Right hindlimb (tissue), 1 donor: Measurements from ENCODE around the gene FRMPD4.
A peak's percentile ranks its signal among the peaks of the same experiment; 100 is the strongest.
"Not testable (repeated sequence)": the region's sequence is repeated elsewhere in the genome, so short reads cannot be mapped to it uniquely, and the experiment has no call there.

Experiments
- DNase-seq: peaks from one replicate; pipeline ENCODE4 v3.0.0-alpha.2; 2018

Gene FRMPD4

DNA sequence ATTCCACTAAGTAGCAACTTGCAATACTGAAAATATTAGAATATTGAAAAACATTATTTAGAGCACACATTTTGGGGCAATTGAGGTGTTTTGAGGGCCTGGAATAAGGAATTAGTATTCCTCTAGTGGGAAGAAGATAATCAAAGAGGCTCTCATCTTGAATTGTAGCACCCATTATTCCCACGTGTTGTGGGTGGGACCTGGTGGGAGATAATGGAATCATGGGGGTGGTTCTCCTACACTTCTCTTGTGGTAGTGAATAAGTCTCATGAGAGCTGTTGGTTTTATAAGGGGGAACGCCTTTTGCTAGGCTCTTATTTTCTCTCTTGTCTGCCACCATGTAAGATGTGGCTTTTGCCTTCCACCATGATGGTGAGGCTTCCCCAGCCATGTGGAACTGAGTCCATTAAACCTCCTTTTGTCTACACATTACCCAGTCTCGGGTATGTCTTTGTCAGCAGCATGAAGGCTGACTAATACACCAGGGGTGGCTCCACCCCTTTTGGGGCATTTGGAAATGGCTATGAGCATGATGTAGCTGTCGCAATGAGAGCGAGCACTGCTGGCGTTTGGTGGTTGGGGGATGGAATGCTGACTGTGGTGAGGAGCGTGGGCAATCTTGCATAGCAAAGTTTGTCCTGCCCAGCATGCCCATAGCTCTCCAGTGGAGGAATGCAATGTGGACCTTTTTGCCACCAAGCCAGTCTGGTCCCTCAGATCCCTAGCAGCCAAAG lies 308.2 kb downstream of the FRMPD4 start:
- DNase-seq, result no peak

DNA sequence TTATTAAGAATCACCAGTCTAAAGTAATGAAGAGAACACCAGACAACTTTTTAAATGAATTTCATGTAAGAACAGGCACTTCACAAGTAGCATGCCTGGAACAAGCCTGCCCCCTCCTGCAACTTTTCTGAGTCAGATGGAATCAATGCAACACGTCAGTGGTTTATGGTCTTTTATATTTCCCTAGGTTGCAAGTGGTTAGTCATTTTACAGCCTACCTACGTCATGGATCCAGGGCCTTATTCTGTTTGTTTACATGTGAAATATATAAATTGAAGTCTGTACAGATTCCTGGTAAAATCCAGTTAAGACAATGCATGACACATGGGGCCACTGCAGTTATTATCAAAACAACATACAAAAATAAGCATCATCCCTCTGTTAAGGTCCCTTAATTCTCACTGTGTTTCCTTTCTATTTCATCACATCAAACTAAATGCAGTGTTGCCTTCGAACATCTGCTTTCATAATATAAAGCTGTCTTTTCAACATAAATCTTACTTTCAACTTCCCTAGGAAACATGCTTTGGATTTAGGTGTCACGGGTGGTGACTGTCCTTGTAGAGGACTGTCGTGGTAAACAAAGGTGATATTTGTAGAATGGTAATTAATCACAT lies 309.3 kb downstream of the FRMPD4 start:
- peak; percentile 23 for DNase-seq

DNA sequence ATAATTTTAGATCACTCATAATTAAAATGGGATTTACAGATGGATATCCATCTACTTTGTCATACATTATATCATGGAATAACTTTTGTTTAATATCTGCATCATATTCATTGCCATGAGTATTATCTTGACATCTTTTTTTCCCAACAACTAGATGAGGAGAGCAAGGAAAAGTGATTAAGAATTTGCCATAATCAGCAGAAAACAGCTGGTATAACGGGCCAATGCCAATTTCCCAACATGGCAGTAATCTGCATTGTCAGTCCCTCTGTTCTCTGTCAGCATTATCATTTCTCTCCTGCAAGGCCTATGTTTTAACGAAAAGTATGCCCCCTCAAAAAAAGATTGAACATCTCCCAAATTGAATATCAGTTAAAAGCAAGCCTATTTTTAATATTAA lies 314.0 kb downstream of the FRMPD4 start:
- no peak for DNase-seq

DNA sequence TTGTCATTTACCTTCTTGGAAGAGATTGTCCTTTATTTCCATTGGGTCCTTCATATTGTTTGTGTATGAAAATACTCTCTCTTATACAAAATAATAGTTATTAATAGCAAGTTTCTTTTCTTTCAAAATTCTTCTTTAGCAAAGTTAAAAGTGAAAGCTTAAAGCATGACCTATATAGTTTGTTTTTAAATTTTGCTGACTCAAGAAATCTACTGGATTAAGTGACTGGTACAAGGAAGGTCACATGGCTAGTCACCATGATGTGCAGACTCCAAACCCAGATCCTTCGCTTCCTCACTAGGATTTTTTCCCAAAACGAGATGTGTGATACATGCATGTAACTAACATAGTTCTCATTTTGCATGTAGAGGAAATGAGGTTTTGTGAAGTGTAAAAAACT lies 322.7 kb downstream of the FRMPD4 start:
- no peak for DNase-seq

DNA sequence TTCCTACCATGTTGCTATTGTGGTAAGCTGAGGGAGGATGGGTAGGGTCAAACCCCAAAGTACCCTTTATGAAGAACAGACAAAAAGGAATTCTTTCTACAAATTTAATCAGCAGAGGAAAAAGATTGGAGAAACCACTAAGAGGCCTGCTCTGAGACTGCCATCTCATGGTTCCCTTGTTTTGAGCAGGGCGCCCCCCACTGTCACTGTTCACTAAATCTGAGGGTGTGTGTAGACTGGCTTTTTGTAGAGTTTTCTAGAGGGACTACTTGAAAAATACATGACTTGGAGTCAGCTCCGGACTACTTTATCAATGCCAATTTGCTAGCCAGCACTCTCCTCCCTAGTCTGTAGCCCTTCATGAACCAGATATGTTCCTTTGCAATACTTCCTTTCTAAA lies 324.8 kb downstream of the FRMPD4 start:
- no peak for DNase-seq

DNA sequence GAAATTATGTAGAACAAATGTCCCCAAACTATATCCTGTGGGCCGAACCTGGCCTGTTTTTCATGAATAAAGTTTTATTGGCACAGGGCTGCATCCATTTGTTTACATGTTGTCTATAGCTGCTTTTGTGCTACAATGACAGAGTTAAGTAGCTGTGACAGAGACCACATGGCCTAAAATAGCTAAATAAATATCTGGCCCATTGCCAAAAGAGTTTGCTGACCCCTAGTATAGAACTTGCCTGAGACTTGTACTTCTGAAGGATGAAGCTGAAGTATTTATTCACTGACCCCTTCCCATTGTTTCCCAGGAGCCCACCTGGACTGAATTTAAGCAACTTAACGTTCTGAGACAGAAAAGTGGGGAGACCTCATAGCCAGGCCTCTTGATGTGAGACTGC lies 325.6 kb downstream of the FRMPD4 start:
- DNase-seq, result no peak

DNA sequence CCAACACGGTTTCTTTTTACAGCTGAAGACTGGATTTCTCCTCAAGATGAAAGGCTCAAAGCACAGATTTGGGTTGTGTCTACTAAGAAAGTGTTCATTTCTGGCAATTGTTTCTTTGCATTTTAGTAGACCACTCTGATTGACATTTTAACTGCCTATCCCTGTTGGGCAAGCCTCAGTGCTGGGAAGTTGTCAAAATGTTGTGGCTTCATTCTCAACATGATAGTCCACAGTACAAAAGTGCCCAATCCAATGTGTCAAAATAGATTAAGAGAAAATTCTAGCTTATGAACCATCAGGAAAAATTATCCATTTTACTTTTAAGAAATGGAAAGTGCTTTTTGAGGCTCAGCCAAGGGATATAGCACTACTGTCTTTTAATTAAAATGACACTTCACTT lies 329.0 kb downstream of the FRMPD4 start:
- no peak for DNase-seq

DNA sequence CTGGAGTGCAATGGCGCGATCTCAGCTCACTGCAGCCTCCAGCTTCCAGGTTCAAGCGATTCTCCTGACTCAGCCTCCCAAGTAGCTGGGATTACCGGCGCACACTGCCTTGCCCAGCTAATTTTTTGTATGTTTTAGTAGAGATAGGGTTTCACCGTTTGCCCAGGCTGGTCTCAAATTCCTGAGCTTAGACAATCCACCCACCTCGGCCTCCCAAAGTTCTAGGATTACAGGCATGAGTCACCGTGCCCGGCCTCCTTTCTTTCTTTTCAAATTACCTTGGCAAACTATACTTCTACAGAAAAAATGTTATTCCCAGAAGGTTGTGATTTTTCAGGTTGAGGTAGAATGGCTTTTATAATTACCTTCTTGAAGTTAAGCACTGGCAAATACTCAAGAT lies 331.0 kb downstream of the FRMPD4 start:
- DNase-seq, result no peak

DNA sequence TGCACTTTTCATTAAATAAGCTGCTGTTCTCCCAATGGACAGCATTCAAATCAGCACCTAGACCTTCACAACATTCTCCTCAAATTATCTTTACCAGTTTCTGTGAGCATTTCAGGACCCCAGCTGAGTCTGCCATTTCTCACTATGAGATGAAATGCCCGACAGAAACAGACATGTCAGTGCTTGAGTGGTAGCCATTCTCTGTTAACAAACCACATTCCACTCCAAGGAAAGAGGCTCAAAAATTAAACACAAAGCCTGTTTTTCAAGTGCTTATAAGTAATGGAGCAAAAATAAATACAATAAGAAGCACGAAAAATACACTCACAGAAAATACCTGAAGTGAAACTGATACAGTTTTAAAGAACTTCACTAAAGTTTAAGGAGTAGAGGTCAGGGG lies 332.8 kb downstream of the FRMPD4 start:
- no peak for DNase-seq

DNA sequence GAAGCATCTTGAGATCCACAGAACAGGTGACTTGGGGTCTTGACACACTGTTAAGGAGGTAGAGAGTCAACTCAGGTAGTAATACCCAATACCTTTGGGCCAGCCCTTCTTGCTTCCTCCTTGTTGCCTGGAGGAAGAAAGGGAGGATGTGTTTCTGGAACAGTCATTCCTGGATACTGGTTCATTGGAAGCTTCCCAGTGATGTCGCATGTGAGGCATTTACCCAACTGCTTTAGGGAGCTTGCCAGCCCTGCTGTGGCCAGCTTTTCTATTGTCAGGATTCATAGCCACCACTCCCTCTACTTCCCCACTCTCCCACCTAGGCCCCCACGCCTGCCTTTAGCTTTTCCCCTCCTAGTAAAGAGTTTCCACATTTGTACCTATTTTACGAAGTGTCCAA lies 342.7 kb downstream of the FRMPD4 start:
- DNase-seq, result no peak

DNA sequence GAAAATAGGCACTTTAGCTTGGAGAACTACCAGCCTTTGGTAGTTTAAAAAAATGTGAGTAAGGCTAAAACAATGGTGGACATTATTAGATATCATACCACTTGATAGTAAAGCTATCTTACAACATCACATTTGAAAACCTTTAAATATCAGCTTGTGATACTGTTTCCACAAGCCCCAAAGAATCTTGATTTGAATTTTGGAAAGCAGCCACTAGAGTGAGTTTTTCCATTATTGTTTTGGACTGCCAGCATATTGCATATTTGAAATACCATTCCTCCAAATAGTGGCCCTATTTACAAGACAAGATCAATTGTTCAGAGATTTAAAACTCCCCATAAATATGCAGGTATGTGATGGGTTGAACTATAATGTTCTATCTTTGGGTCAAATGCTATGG lies 349.9 kb downstream of the FRMPD4 start:
- no peak for DNase-seq

DNA sequence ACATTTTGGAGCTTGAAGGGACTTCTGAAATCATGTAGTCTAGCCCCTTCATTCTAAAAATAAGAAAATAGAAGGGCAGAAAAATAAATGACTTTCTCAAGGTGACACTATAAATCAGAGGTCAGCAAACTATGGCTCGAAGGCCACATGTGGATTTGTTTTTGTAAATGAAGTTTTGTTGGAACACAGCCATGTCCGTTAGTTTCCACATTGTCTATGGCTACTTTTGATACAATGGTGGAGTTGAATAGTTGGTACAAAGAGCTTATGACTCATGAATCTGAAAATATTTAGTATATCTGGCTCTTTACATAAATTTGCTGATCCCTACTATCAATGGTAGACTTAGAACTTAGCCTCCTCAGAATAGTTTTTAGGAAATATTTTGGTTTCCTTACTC lies 350.5 kb downstream of the FRMPD4 start:
- no peak for DNase-seq

DNA sequence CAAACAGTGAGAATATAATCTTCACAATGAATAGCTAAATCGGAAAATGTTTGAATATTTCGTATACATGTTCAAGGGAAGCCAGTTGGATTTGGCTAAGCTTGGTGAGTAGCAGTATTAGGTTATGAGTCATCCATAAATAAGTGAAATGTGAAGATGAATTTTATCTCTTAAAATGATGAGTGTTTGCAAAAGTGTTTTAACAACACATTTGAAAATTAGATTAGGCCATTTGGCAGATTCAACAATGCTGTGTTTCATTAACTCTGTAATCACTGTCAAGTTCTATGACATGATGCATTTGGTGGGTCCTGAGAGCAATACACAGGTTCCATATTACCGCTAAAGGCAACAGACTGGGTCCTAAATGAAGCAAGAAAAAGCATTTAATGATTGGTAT lies 351.1 kb downstream of the FRMPD4 start:
- DNase-seq, result no peak

DNA sequence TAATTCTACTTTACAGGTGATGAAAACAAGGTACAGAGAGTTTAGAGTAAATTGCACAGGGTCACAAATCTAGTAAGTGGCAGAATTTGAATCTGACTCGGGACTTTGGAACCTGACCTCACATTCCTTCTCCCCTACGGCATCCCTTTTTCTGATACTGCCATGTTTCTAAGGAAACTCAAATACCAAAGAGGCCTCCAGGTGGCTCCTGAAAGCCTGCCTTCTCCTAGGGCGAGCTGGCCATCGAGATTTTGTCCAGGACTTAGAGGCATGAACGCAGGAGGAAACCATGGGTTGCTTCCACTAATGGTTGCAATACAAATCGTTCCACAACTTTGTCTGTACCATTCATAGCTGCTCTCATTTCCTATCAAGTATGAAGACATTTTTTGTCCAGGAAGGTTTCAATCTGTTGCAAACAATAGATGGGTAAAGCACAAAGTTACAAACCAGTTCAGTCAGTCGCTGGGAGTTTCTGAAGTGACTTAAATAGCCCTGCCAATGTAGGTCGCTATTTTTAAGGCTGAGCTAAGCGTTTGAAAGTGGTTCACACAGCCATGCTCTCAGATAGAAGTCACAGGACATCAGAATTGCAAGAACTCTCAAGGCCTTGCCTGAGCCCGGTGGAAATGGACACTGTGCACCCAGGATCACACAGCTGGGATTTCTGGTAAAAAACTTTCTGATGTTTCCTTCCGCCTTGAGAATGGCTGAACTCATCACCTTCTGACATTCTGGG lies 356.3 kb downstream of the FRMPD4 start:
- no peak for DNase-seq

DNA sequence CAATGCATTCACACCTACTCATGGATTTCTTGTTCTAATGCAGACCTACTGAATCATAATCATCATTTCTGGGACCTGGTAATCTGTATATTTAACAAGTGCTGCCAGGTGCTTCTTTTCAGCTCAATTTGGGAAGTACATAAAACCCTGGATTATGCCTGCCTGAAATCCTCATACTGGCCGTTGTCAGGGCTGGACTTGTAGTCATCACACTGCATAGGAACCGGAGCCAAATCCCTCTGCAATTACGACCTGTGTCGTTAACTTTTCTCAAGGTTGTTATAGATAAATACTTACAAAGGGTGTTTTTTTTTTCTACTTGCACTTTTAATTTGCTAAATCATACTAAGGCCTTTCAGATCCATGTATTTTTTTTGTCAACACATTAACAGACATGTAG lies 358.1 kb downstream of the FRMPD4 start:
- no peak for DNase-seq

DNA sequence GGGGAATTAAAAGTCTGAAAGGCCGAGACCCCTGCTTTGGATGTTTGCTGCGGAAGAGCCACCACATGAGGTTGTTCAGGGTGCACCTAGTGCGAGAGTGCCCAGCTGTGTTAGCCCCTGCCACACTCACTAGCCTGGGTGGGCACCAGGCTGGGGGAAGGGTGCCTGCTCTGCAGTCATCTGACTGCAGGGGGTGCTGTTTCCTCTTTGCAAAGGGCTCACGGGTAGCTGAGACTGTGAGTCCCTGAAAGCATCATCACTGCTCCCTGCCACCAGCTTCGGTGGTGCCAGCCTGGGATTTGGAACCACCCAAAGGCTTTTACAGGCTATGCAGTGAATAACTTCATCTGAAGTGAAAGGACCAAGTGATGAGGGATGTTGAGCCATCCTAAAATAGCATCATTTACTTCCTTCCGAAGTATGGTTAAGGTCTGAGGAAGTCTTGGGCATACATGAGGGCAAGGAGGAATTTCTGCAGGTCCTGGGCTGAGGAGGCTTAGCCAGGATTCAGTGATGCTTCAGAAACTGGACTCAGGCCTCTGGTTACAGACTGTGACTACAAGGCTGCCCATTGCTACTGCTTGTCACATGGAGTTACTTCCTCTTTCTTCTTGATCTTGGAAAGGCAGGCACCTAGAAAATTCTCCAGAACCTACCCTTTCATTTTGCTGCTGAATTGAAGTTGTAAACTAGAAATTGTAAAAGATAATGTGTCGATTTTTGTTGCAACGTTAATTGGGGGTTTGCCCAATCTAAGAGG lies 359.7 kb downstream of the FRMPD4 start:
- DNase-seq, result no peak

DNA sequence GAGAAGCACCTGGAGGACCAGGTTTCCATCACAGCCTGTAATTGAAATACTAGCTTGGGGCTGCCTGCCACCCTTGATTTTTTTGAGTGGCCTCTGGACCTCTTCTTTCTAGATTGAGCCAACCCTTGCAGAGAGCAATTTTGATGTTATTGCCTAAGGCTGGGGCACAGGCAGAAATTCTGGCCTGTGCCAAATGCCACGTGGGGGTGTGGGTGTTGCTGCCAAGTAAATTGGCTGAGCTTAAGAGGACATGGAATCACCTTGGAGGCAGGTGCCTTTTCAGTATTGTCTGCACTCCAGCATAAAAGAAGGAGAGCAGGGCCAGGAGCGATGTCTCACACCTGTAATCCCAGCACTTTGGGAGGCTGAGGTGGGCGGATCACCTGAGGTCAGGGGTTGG lies 366.9 kb downstream of the FRMPD4 start:
- no peak for DNase-seq

DNA sequence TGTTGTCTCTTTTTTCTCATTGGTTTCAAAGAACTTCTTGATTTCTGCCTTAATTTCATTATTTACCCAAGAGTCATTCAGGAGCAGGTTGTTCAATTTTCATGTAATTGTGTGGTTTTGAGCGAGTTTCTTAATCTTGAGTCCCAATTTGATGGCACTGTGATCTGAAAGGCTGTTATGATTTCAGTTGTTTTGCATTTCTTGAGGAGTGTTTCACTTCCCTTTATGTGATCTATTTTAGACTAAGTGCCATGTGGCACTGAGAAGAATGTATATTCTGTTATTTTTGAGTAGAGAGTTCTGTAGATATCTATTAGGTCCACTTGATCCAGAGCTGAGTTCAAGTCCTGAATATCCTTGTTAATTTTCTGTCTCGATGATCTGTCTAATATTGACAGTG lies 377.1 kb downstream of the FRMPD4 start:
- not testable (repeated sequence) for DNase-seq

DNA sequence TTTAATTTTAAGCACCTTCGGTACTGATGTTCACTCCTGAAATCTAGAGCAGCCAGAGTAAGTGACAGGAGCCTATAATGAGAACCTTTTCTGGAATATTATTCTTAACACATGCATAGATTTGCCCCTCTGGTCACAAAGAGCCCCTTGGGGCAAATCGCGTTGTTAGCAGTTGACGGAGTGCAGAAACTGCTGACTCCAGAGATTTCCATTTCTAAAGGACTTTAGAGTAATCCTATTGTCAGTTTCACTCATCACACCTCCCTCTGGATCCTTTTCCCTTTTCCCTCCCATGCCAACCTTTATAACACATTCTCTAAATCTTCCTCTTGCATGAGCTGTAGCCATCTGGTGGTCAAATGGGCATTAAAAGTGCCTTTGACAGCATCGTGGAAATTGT lies 388.0 kb downstream of the FRMPD4 start:
- DNase-seq, result no peak

DNA sequence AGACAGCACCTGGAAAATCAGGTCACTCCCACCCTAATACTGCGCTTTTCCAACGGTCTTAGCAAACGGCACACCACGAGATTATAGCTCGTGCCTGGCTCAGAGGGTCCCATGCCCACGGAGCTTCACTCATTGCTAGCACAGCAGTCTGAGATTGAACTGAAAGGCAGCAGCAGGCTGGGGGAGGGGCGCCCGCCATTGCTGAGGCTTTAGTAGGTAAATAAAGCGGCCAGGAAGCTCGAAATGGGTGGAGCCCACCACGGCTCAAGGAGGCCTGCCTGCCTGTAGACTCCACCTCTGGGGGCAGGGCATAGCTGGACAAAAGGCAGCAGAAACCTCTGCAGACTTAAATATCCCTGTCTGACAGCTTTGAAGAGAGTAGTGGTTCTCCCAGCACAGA lies 399.8 kb downstream of the FRMPD4 start:
- not testable (repeated sequence) for DNase-seq

DNA sequence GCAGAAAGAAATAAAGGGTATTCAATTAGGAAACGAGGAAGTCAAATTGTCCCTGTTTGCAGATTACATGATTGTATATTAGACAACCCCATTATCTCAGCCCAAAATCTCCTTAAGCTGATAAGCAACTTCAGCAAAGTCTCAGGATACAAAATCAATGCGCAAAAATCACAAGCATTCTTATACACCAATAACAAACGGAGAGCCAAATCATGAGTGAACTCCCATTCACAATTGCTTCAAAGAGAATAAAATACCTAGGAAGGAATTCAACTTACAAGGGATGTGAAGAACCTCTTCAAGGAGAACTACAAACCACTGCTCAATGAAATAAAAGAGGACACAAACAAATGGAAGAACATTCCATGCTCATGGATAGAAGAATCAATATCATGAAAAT lies 404.0 kb downstream of the FRMPD4 start:
- DNase-seq, result not testable (repeated sequence)

DNA sequence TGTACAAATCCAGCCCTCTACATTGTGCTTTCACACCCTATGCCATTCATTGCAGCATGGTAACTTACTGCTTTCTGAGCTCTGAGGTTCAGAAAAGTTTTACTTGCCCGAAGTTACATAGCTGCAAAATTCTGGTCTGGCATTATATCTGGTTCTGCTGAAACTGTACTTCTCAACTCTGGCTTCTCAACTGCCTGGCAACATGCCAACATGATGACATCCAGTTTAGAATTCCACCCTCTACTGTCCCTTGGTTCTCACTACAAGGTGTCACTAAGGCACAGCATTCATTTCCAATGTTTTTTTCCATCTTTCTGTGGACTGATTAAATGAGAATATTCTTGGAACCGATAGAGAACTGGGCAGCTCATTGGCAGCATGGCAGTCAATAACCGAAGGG lies 410.1 kb downstream of the FRMPD4 start:
- no peak for DNase-seq

DNA sequence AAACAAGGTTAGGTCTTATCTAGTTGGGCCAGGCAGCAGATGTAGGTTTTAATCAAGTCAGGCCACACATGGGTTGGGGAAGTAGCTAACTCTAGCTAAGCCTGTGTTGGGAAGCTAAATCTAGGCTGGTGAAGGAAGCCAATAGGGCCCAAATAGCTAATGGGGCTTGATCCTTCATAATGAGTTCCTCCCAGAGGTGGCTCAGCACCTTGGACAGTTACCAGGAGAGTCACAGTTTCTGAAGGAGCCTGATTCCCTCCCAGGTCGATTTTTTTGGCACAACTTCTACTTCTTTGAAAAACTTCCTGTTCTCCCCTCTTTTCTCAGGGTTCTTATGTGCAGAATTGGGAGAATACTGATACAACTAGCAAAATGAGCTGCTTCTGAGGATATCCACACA lies 410.5 kb downstream of the FRMPD4 start:
- DNase-seq, result peak; percentile 19

DNA sequence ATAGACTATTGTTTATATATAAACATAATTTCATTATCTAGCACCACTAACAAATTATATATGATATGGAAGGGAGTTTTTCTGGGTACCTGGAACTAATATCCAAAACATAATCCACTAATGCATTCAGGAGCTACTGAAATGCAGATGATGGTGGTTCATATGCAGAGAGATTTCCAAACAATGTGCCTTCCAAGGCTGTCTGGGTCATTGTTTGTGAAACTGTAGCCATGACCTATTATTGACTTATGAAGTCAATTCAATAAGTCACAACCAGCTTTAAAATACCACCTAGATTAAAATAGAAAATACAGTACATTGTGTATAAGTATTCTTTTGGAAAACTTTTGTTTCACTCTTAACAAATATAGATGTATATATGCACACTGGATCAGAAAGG lies 415.9 kb downstream of the FRMPD4 start:
- DNase-seq, result no peak
